IPS-11a (cell line): Measurements from ENCODE around the gene FOXK1.
A peak's percentile ranks its signal among the peaks of the same experiment; 100 is the strongest.
"Not testable (repeated sequence)": the region's sequence is repeated elsewhere in the genome, so short reads cannot be mapped to it uniquely, and the experiment has no call there.

ENCODE experiments used
- H3K4me3 ChIP-seq: one replicate; pipeline ENCODE4 v1.5.1; 2013; ENCODE audit warnings: low read depth, low read length, control low read depth

FOXK1 gene

GRCh38 chr7:4783292-4783652, 101.2 kb downstream of the FOXK1 start:
- no peak overlapping the region for H3K4me3 ChIP-seq

- H3K4me3 ChIP-seq: no peak overlapping the region
Observed at GRCh38 chr7:4783762-4784351, 101.8 kb downstream of the FOXK1 start.

DNA sequence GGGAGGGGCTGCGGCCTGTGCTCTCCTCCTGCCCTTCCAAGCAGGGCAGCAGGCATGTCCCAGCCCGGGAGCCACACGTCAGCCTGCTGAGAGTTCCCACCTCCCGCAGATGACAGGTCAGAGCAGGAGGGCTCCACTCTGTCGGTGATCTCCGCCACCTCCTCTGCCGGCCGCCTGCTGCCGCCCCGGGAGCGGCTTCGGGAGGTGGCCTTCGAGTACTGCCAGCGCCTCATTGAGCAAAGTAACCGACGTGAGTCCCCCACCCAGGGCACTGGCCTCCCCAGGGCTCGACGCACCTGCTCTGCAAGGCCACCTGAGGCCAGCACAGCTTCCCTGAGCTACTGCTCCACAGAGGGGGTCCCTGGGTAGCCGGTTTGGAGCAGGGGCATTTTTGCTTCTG, 102.7 kb downstream of the FOXK1 start:
- no peak overlapping the region for H3K4me3 ChIP-seq

DNA sequence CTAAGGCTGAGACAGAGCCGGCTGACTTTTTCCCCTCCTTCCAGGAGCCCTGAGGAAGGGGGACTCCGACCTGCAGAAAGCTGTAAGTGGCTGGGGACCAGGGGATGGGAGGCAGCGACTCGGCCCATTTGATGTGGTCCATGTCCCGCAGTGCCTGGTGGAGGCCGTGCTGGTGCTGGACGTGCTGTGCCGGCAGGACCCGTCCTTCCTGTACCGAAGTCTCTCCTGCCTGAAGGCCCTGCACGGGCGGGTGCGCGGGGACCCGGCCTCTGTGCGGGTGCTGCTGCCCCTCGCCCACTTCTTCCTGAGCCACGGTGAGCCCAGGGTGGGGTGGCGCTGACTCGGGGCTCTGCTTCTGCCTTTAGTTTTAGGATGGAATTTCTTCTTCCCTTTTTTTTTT, 103.3 kb downstream of the FOXK1 start:
- H3K4me3 ChIP-seq: no peak overlapping the region

- H3K4me3 ChIP-seq: no peak overlapping the region
Observed at GRCh38 chr7:4786015-4786414, 103.9 kb downstream of the FOXK1 start.

DNA sequence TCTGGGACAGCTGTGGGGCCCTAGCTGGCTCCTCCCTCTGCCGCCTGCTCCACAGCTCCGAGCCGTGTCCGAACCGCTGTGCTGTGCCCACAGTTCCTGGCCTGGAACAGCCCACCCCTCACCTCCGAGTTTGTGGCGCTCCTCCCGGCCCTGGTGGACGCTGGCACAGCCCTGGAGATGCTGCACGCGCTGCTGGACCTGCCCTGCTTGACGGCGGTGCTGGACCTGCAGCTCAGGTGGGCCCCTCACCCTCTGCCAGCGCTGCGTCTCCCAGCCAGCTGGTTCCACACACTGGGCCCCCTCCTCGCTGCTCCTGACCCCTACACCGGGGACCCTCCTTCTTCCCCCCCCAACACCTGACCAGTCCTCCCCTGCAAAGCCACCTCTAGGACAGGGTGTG, 105.4 kb downstream of the FOXK1 start:
- no peak overlapping the region for H3K4me3 ChIP-seq

- no peak overlapping the region for H3K4me3 ChIP-seq
Observed at GRCh38 chr7:4787947-4788626, 106.0 kb downstream of the FOXK1 start.

- no peak overlapping the region for H3K4me3 ChIP-seq
Observed at GRCh38 chr7:4788627-4789189, 106.6 kb downstream of the FOXK1 start.

DNA sequence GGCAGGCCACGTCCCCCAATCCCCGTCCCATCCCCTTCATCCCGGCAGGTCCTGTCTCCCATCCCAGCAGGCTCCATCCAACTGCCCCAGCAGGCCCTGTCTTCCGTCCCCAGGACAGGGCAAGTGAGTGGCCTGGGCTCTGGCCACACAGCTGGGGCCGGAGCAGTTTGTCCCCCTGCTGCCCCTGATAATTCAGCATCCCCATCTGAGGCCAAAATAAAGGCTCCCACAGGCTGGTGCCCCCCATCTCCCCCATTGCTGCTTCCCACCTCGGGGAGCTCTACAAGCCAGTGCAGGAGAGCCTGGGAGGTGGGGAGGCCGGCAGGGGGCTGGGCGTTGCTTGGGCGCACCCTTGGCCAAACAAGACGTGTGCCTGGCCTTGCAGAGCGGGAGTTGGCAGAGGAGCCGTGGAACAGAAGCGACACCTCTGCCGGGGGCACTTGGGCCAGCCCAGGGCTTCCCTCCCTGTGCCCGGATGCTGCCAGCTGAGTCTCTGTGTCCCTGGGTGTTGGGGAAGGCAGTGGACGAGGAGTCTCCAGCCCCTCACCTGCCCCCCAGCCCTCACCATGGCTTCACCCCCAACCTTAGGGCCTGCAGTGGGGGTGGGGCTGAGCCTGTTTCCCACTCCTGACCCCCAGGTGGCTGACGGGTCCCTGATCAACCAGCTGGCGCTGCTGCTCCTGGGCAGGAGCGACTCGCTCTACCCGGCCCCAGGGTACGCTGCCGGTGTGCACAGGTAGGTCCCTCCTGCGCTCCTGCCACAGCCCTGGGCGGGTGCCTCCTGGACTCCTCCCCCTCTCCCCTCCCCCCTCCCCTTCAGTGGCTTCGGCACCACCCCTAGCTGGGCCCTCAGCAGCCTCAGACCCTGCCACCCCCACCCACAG, 107.3 kb downstream of the FOXK1 start:
- H3K4me3 ChIP-seq: no peak overlapping the region

DNA sequence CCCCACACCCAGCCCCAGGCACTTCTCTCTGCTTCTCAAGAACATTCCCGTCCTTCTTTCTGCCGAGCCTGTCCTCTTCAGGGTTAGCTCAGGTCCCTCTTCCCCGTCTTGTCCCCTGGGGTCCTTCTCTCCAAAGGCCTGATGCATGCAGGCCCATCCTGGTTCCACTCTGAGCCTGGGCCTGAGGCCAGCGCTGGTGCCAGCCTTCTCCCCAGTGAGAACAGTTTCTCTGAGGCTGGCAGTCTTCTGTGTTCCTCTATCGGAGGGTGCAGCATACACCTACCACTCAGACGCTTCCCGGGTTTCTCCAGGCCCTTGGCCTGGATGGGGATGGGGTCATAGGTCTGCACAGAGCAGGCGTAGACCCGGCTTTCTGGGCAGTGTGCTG, 108.0 kb downstream of the FOXK1 start:
- no peak overlapping the region for H3K4me3 ChIP-seq

GRCh38 chr7:4790516-4790991, 108.5 kb downstream of the FOXK1 start:
- no peak overlapping the region for H3K4me3 ChIP-seq

GRCh38 chr7:4791101-4791737, 109.1 kb downstream of the FOXK1 start:
- no peak overlapping the region for H3K4me3 ChIP-seq

DNA sequence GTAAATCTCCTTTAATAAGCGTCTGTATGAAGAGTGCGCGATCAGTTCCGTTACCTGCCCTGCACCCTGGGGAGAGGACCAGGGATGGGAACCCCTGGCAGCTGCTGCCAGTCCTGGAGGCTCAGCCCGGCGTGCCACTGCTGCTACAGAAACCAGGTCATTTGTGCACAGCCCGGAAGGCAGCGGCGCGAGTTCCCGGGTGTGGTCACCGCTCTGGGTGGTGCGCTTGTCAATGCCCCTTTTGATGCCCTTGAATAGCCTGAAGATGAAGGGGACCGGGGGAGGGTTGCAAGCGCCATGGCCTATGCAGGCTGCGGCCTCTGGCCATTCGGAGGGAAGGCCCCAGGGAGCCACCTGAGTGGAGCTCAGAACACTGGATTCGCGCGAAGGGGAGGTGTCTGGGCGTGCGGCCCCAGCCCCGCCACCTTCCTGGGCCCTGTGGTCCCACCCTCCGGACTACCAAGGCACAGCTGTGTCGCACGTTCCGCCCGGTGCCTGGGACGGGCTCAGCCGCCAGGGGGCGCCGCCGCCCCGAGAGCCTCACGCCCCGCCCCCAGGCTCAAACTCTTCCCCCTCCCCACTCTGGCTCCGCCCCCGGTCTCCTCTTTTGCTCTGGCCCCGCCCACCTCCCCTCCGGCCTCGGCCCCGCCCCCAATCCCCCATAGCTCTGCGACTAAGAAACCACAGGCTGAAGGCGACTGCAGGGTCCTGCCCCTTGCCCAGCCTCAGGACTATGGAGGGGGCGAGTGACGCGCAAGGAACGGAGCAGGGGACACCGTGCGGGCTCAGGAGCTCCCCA, 109.8 kb downstream of the FOXK1 start:
- peak overlapping the region; percentile 39 for H3K4me3 ChIP-seq

GRCh38 chr7:4792537-4793126, 110.5 kb downstream of the FOXK1 start:
- H3K4me3 ChIP-seq: peak overlapping the region; percentile 39

DNA sequence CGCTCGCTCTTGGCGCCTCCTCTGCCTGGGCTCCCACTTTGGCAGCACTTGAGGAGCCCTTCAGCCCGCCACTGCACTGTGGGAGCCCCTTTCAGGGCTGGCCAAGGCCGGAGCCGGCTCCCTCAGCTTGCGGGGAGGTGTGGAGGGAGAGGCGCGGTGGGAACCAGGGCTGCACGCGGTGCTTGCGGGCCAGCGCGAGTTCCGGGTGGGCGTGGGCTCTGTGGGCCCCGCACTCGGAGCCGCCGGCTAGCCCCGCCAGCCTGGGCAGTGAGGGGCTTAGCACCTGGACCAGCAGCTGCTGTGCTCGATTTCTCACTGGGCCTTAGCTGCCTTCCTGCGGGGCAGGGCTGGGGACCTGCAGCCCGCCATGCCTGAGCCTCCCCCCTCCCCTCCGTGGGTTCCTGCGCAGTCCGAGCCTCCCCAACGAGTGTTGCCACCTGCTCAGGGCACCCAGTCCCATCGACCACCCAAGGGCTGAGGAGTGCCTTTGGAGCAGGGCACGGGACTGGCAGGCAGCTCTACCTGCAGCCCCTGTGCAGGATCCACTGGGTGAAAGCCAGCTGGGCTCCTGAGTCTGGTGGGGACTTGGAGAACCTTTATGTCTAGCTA, 111.4 kb downstream of the FOXK1 start:
- H3K4me3 ChIP-seq: not testable (repeated sequence)

DNA sequence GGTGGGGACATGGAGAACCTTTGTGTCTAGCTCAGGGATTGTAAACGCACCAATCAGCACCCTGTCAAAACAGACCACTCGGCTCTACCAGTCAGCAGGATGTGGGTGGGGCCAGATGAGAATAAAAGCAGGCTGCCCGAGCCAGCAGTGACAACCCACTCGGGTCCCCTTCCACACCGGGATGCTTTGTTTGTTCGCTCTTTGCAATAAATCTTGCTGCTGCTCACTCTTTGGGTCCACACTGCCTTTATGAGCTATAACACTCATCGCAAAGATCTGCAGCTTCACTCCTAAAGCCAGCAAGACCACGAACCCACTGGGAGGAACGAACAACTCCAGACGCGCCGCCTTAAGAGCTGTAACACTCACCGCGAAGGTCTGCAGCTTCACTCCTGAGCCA, 112.1 kb downstream of the FOXK1 start:
- not testable (repeated sequence) for H3K4me3 ChIP-seq

GRCh38 chr7:4794591-4795350, 112.7 kb downstream of the FOXK1 start:
- H3K4me3 ChIP-seq: no peak overlapping the region

- H3K4me3 ChIP-seq: no peak overlapping the region
Observed at GRCh38 chr7:4796453-4796852, 114.4 kb downstream of the FOXK1 start.
